NCI-H774 (cell line): ENCODE data around the gene GPD2.

ENCODE experiments used
- DNase-seq: peaks from one replicate; lab custom pipeline; 2025; lab: John Stamatoyannopoulos, UW

GPD2 gene

DNA sequence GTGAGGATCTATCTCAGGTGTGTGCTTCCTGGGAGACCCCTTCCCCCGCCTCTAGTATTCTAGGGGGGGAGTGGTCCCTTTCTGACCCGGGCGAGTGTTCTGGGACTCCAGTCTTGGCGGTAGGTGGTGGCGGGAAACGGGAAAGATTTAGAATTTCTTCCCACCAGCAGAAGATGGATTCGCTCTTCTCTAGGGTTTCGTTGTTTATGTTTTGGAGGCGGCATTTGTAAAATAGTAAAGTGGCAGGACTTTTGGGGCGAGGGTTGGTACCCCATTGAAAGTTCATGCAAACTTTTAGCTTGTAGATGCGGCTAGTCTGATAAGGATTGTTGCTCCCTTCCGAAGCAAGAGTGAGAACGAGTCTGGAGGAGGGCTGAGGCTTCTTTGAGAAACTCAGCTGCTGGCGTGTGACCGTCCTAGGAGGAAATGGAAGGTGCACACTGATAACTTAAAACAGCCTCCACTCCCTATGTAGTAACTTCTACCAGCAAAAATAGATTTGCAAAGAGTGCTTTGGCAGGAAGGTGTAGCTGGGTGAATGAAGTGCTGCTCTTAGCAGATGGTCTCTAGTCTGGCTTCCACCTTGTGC is 412 bp downstream of the GPD2 start:
- DNase-seq, result no peak

DNA sequence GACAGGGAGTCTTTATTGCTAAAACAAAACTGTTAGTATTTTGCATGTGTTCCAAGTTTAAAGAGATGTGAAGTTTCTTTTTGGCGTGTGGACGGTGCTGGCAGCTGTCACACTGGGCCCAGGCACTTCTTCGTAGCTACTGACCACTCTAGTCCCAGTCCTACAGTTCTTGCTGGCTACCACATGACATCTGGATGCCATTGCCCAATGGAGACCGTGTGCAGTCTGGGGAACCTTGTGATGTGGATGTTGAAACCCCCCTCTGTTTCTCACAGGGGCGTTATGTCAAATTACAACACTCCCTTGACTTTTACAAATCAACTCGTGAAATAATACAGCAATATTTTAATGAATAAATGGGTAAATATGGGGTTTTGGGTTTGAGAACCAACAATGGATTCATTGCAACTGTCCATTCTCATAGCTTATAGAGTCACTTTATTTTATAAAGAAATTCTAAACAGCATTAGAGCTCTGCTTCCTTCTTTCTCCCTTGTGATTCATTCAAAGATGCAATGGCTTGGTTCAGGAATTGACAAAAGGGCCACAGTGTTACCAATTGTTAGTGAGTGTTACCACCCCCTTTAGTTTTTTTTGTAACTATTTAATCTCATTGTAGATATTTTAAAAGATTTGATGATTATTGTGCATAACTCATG is 1.2 kb downstream of the GPD2 start:
- no peak for DNase-seq

DNA sequence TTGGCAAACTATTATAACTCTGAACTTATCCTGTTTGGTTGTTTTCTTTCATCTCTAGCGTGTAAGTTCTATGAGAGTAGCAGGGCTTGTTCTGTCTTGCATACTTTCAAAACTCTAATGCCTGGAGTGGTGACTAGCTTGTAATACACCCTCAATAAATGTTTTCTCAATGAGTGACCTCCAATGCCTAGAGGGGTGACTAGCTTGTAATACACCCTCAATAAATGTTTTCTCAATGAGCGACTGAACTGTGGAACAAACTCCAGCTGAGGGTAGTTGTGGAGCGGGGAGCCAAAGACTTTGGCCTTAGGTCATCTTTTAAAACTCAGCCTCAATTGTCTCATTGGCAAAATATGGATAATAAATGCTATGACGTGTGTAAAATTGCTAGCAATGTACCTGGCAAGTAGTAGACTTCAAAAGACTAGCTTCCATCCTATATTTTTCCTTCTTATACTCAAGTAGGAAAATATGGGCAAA is 1.8 kb downstream of the GPD2 start:
- no peak for DNase-seq

DNA sequence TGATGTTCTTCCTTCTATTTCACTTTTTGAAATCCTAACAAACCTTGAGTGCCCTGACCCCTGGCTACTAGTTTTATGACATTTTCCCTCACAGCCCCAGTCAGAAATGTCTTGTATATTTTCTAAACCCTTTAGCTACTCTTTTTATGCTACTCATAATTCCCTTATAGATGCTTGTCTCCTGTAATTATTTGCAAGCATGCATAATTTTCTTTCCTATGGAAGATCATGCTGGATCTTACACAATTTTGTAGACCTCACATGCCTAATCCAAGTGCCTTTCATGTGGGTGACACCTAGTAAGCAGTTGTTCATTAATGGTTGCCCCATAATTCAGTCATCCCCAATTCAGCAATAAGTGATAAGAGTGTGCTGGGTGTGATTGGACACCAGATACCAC is 6.9 kb downstream of the GPD2 start:
- no peak for DNase-seq

- no peak for DNase-seq
Observed at GRCh38 chr2:156445296-156446220, 9.4 kb downstream of the GPD2 start.

GRCh38 chr2:156447761-156448160 is 11.6 kb downstream of the GPD2 start:
- no peak for DNase-seq

GRCh38 chr2:156448766-156449165 is 12.6 kb downstream of the GPD2 start:
- DNase-seq, result no peak

DNA sequence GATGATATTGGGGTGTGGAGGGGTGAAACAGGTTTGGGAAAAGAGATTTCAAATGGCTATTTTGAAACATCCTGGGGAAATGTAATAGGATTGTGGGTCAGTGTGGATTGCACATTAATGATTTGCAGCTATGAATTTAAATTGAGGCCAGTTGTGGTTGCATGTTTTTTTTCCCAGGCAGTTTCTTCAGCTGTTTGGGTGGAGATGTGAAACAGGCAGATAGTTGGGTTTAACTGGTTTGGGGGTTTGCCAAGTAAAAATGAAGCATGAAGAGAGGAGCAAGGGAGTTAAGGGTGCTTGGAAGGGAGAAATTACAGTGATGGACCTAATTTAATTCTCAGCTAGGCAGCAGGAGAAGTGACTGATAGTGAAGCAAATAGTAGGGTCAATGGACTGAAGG is 16.8 kb downstream of the GPD2 start:
- no peak for DNase-seq

DNA sequence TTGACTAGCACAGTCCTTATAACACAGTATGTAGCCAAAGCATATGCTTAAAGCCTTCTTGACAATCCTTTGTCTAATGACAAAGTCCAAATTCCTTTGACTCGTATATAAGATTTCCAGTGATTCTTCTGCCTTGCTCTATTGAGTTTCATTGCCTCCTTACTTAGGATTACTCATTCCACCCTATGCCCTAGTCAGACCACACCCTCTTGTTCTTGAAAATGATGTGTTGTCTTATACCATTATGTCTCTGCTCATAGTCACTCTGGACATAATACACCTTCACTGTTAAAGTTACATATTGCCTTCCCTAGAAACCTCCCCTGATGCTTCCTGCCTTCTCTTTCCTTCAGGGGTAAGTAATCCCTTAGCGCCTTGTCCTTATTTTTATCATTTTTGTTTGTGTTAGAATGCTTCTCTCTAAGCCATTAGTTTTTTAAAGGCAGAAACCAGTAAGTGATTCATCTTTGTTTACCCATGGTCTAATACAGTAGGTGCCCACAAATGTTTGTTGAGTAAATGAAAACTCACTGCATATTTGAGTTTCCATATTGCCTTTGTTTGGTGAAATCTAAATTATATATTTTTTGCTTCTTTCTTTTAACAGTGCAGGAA is 19.3 kb downstream of the GPD2 start:
- DNase-seq, result no peak

DNA sequence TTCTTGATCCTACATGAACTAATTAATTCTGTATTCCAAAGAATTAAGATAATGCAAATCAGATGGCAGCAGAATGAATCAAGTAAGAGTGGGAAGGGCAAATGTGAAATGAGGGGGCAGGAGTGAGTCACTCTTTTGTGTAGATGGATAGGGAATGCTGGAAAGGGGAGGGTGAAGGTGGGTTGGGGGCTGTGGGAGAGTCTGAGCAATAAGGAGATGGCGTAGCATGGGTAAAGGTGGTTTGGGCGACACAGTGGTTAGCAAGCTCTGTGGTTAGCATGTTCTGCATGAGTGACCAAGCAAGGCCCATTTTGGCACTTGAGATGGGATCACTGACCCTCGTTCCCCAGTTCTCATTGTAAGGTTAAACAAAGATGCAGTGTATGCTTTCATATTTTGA is 20.4 kb downstream of the GPD2 start:
- DNase-seq, result no peak

DNA sequence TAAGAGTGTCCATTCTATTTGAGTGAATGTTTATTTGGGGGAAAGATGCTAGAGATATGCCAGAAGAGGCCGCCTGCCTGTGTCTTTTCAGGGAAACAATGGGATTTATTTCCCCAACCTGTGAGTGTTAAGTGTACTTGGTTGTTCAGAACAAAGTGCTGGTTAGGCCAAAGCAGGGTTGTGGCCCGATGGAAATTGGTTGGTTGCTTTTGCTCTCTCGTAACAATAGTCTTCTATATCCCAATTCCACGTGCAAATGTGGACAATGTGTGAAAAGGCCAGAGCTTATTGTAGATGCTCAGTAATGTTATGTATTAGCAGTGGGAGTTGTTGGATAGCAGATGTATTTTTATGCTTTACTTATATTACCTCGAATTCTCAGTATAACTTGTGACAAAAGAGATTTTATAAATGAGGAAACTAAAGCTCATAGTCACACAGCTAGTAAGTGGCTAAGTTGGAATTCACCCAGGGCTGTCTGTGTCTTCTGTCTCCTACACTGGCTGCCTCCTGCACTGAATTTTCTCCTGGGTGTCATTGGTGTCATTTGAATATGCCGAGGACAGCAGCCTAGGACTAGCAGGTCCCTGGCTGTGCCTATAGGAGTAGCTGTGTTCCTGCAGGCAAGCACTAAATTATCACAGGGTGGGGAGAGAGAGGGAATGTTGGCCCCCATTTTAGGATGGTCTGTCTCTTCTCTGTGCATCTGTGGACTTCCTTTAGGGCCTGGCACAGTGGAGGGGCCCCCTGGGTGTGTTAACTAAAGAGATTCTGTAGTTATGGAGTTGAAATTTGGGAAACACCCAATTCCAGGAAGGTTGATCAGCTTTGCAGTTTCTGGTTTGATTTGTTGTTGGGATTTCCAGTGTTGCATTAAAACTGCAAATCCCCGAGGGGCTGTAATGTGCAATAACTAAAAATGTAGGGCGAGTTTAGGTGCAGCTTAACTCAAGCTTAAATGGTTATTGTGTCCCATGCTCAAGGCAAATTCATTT is 21.6 kb downstream of the GPD2 start:
- DNase-seq, result no peak

DNA sequence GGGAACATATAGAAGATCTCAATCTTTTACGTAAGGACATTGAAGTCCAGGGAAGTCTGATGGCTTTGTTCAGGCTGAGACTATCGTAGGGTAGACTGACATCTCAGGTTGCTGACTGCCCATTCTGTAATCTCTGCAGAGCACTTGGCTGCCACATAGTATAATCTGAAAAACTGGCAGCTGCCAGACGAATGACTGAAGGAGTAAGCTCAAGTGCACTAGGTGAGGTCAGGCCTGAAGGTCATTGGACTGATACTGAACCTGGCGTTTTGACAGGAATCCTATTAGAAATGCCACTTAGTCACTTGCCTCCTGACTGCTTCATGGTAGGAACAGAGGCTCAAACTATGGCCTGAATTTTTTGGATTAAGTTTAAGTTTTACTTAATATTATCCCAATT is 23.5 kb downstream of the GPD2 start:
- no peak for DNase-seq

DNA sequence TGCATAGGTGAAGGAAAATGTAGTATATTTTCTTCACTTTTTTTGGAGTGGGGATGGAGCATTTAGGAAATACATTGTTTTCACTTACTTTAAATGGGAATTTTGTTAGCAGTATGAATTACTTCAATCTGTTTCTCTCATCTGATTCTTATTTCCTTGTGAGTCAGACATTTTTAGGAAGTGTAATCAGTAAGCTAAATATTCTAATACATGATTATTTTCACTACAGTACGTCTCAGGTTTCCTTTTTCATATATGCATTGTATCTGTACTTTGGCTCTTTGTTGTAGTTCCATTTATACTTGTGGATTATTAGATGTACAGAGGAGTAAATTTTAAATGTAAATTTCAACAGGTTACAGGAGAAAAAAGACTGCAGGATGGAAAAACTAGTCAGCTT is 27.9 kb downstream of the GPD2 start:
- no peak for DNase-seq

DNA sequence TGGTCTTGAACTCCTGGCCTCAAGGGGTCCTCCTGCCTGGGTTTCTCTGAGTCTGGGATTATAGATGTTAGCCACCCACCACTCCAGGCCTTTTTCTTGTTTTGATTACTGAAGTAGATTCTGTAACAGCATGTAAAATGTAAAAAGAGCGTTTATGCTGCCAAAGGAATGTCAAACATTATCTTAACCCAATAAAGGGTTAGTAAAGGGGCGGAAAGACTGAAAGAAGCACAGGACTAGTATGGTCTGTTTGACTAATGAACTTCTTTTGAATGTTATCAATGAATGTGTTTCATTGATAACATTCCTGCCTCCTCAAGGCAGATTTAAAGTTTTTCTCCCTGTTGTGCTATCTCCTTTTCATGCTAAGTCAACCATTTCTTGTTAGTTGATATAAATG is 29.4 kb downstream of the GPD2 start:
- no peak for DNase-seq

DNA sequence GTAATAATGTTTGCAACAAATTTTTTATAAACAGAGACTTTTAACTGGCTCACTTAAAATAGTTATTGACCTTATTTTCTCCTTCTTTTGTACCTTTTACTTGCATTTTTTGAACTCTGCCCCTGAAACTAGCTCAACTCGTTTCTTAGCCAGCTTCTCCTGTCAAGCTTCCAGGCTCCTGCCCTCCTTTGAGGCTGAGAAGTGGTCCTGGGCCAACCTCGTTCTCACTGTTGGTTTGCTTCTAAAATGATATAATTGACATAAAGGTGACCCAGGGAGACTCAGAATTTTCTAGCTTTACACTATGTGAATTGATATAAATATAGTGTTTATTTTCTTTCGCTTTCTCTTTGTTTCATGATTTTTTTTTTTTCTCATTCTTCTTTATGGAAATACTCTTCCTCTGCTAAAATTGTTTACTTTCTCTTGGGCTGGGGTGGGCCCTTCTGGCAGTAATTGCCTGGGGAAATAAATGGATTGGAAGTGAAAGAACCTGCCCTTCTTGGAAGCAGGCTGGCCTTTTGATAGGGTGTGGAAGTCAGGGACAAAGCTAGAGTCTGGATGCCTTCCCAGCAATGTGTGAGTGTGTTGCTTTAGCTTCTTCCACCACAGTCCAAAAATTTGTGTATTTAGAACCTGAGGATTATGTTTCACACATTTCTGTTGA is 30.7 kb downstream of the GPD2 start:
- no peak for DNase-seq

GRCh38 chr2:156470975-156471583 is 34.9 kb downstream of the GPD2 start:
- no peak for DNase-seq

- no peak for DNase-seq
Observed at GRCh38 chr2:156471762-156472161, 35.6 kb downstream of the GPD2 start.

DNA sequence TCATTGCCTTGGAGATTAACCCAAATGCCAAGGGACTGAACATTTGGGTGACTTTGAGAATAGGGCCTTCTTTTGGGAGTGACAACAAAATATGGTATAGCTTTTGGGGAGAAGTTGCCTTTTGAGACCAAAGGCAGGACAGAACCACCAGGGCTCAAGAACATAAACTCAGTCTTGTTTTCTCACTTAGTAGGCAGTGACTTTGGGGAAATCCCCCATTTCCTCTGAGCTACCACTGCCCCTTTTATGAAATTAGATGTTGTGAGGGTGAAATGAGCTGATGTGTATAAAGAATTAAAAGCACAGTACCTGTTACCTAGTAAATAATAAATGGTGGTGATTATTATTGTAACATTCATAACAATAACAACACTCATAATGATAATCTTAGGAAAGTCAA is 36.5 kb downstream of the GPD2 start:
- DNase-seq, result no peak

GRCh38 chr2:156473445-156473844 is 37.3 kb downstream of the GPD2 start:
- DNase-seq, result no peak

DNA sequence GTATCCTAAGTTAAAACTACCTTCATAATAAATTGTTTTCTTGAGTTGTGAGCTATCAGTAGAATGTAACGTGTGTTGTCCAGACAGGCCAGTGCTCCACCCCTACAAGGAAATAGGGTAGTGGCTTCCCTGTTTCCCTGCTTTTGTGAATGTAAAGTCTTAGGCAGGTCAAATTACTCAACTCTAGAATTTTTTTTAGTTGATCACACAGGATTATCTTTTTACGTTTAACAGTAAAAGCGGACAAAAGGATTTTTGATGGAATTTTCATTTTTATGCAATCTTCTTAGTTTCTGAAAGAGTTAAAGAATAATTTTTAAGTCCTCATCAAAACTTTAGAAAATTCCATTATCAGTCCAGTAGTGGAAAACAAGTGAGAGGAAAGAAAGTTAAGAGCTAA is 38.2 kb downstream of the GPD2 start:
- DNase-seq, result no peak
